ENCODE measurements around the gene AMH. TPM values are rescaled to one million over a fixed set of nuclear protein-coding genes. Genes with fewer than 3 reads are reported as not detected.

AMH gene
- total RNA-seq, 1 experiment from 2014 or later: 11.2 TPM

GRCh38 chr19:2233601-2234280 lies 15.4 kb upstream of the AMH start:
- ATAC-seq: no peak
- no peak for DNase-seq (ENCODE audit: low spot score)
- Mint-ChIP-seq H3K4me1 (peaks cover 19% of the 10 kb centered on the region), H3K36me3 (peaks cover 20% of the 10 kb centered on the region; the same call in 1 of the 2 replicates), H3K9me3 (no peaks in the 10 kb centered on the region), H3K4me3 (peak overlapping the region; percentile 93), H3K27ac (no peak overlapping the region), H3K27me3 (ENCODE audit: low read depth) (peaks cover 5% of the 10 kb centered on the region; the same call in 1 of the 2 replicates)
- TF ChIP-seq USF2 (CRISPR knock-in tag; IDR thresholded peaks at IDR 0.05) (no peak), CREM (CRISPR knock-in tag; IDR thresholded peaks at IDR 0.05) (no peak), ZNF263 (CRISPR knock-in tag; IDR thresholded peaks at IDR 0.05; ENCODE audit: low read depth) (no peak), MAX (CRISPR knock-in tag; IDR thresholded peaks at IDR 0.05) (no peak), JAZF1 (CRISPR knock-in tag; IDR thresholded peaks at IDR 0.05) (no peak), FOXJ3 (CRISPR knock-in tag; IDR thresholded peaks at IDR 0.05; ENCODE audit: borderline replicate concordance) (no peak), ELF4 (CRISPR knock-in tag; IDR thresholded peaks at IDR 0.05; ENCODE audit: low read depth) (no peak), NFE2L1 (CRISPR knock-in tag; IDR thresholded peaks at IDR 0.05) (no peak), MLX (CRISPR knock-in tag; IDR thresholded peaks at IDR 0.05) (no peak), SP1 (CRISPR knock-in tag; conservative IDR thresholded peaks at IDR 0.05) (no peak), ZNF532 (CRISPR knock-in tag; IDR thresholded peaks at IDR 0.05; ENCODE audit: borderline replicate concordance) (no peak)
- TF ChIP-seq, protein P1, sequence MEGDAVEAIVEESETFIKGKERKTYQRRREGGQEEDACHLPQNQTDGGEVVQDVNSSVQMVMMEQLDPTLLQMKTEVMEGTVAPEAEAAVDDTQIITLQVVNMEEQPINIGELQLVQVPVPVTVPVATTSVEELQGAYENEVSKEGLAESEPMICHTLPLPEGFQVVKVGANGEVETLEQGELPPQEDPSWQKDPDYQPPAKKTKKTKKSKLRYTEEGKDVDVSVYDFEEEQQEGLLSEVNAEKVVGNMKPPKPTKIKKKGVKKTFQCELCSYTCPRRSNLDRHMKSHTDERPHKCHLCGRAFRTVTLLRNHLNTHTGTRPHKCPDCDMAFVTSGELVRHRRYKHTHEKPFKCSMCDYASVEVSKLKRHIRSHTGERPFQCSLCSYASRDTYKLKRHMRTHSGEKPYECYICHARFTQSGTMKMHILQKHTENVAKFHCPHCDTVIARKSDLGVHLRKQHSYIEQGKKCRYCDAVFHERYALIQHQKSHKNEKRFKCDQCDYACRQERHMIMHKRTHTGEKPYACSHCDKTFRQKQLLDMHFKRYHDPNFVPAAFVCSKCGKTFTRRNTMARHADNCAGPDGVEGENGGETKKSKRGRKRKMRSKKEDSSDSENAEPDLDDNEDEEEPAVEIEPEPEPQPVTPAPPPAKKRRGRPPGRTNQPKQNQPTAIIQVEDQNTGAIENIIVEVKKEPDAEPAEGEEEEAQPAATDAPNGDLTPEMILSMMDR (IDR thresholded peaks at IDR 0.05): no peak
- TF ChIP-seq, protein P2, sequence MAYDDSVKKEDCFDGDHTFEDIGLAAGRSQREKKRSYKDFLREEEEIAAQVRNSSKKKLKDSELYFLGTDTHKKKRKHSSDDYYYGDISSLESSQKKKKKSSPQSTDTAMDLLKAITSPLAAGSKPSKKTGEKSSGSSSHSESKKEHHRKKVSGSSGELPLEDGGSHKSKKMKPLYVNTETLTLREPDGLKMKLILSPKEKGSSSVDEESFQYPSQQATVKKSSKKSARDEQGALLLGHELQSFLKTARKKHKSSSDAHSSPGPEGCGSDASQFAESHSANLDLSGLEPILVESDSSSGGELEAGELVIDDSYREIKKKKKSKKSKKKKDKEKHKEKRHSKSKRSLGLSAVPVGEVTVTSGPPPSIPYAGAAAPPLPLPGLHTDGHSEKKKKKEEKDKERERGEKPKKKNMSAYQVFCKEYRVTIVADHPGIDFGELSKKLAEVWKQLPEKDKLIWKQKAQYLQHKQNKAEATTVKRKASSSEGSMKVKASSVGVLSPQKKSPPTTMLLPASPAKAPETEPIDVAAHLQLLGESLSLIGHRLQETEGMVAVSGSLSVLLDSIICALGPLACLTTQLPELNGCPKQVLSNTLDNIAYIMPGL (CRISPR knock-in tag; IDR thresholded peaks at IDR 0.05): no peak
- CTCF ChIA-PET: interaction anchor here (0.6 to 2.2 kb wide), 4 partner anchors 12 to 82 kb away, joined by 3 to 7 read pairs (median 4); no protein-coding TSS in a partner anchor
- POLR2A ChIA-PET: no interaction called here

GRCh38 chr19:2234996-2235380 lies 14.1 kb upstream of the AMH start:
- DNase-seq (ENCODE audit: low spot score) (no peak), ATAC-seq (no peak)
- Mint-ChIP-seq H3K27me3 (ENCODE audit: low read depth) (peaks cover 5% of the 10 kb centered on the region; the same call in 1 of the 2 replicates), H3K9me3 (no peaks in the 10 kb centered on the region), H3K4me3 (peak overlapping the region; percentile 93), H3K27ac (peak overlapping the region; percentile 90), H3K36me3 (peaks cover 17% of the 10 kb centered on the region; the same call in 1 of the 2 replicates), H3K4me1 (peaks cover 29% of the 10 kb centered on the region)
- ChIA-PET POLR2A (interaction anchor here (1.0 kb wide), 1 partner anchor 68 kb away, joined by 4 read pairs; no protein-coding TSS in a partner anchor), CTCF (interaction anchor here (0.7 to 2.2 kb wide), 6 partner anchors 15 to 81 kb away, joined by 4 to 11 read pairs (median 6); partner anchors contain the start of gene AMH)
- TF ChIP-seq USF2 (CRISPR knock-in tag; IDR thresholded peaks at IDR 0.05) (no peak), FOXK1 (CRISPR knock-in tag; IDR thresholded peaks at IDR 0.05) (no peak), ZNF263 (CRISPR knock-in tag; IDR thresholded peaks at IDR 0.05; ENCODE audit: low read depth) (no peak)

All from WTC11 (cell line).